Keratinocyte (primary cell): Measurements from ENCODE around the gene GAB1. TPM values are rescaled to one million over a fixed set of nuclear protein-coding genes. Genes with fewer than 3 reads are reported as not detected.

Experiments
- DNase-seq: peaks from one replicate; pipeline ENCODE4 v3.0.0-alpha.2; 2011; ENCODE audit warnings: low read depth, missing footprints, low spot score
- FAIRE-seq: peaks from 2 replicates; lab custom pipeline; 2011; peaks lifted over from hg19 to GRCh38; lab: Jason Lieb, UNC
- H2AFZ ChIP-seq: 2 replicates; pipeline ENCODE4 v1.6.0; 2012; ENCODE audit warnings: low read length, control low read depth, inconsistent platforms; ENCODE audit not compliant: control insufficient read depth
- H3K27ac ChIP-seq: 2 replicates; pipeline ENCODE4 v1.5.1; 2011; ENCODE audit warnings: low read length; ENCODE audit not compliant: control insufficient read depth, insufficient read depth
- H3K27me3 ChIP-seq: 3 replicates; pipeline ENCODE4 v1.6.0; 2011; ENCODE audit warnings: low read length; ENCODE audit not compliant: control insufficient read depth, insufficient read depth; ENCODE audit errors: extremely low read depth
- H3K36me3 ChIP-seq, 2 experiments: 2 replicates in 1 of 2; 3 replicates in 1 of 2; pipeline ENCODE4 v1.5.1; 2011; ENCODE audit warnings: low read length in 2 of 2, mild to moderate bottlenecking in 1 of 2; ENCODE audit not compliant: control insufficient read depth in 2 of 2, insufficient read depth in 2 of 2; ENCODE audit errors: extremely low read depth in 1 of 2
- H3K4me1 ChIP-seq: 3 replicates; pipeline ENCODE4 v1.5.1; 2011; ENCODE audit warnings: low read length; ENCODE audit not compliant: control insufficient read depth, insufficient read depth; ENCODE audit errors: extremely low read depth
- H3K4me2 ChIP-seq: 3 replicates; pipeline ENCODE4 v1.6.0; 2011; ENCODE audit warnings: low read depth, low read length; ENCODE audit not compliant: control insufficient read depth, insufficient read depth; ENCODE audit errors: extremely low read depth
- H3K4me3 ChIP-seq, 3 experiments: fragments of 200-600 bp in 1 of 3; sonication (generic) in 1 of 3; 2 replicates in 2 of 3; 3 replicates in 1 of 3; pipeline ENCODE4 v1.5.1; 2011 to 2016; ENCODE audit warnings: low read length in 3 of 3, mild to moderate bottlenecking in 3 of 3, control low read depth in 2 of 3, inconsistent platforms in 1 of 3, low read depth in 1 of 3, mixed read lengths in 1 of 3, mixed run types in 1 of 3, moderate library complexity in 1 of 3; ENCODE audit not compliant: control insufficient read depth in 2 of 3, insufficient read depth in 2 of 3; ENCODE audit errors: extremely low read depth in 1 of 3
- H3K79me2 ChIP-seq: 2 replicates; pipeline ENCODE4 v1.6.0; 2012; ENCODE audit warnings: low read length; ENCODE audit not compliant: control insufficient read depth, insufficient read depth
- H3K9ac ChIP-seq: 3 replicates; pipeline ENCODE4 v1.6.0; 2011; ENCODE audit warnings: low read length; ENCODE audit not compliant: control insufficient read depth, insufficient read depth; ENCODE audit errors: extremely low read depth
- H3K9me1 ChIP-seq: 3 replicates; pipeline ENCODE4 v1.6.0; 2011; ENCODE audit warnings: low read length; ENCODE audit not compliant: control insufficient read depth, insufficient read depth; ENCODE audit errors: extremely low read depth
- H3K9me3 ChIP-seq: 2 replicates; pipeline ENCODE4 v1.5.1; 2012; ENCODE audit warnings: low read depth, low read length; ENCODE audit not compliant: control insufficient read depth
- H4K20me1 ChIP-seq: 3 replicates; pipeline ENCODE4 v1.6.0; 2011; ENCODE audit warnings: low read length; ENCODE audit not compliant: control insufficient read depth, insufficient read depth; ENCODE audit errors: extremely low read depth
- CTCF ChIP-seq, 3 experiments: IDR thresholded peaks in 1 of 3; conservative IDR thresholded peaks in 1 of 3; optimal IDR thresholded peaks in 1 of 3; 2 replicates in 2 of 3; 3 replicates in 1 of 3; pipeline versions ENCODE3 to v1.5.1; 2011; ENCODE audit warnings: low read length in 3 of 3, mild to moderate bottlenecking in 3 of 3, moderate library complexity in 2 of 3, control low read depth in 1 of 3, inconsistent platforms in 1 of 3; ENCODE audit not compliant: insufficient read depth in 2 of 3; ENCODE audit errors: extremely low read depth in 1 of 3
- EZH2 ChIP-seq: IDR thresholded peaks from one replicate; pipeline ENCODE4 v1.6.1; 2012; ENCODE audit warnings: inconsistent platforms, mild to moderate bottlenecking, low read length, moderate library complexity
- dilution Hi-C: fragments of 300-500 bp; cut with MboI; formaldehyde crosslinking; loops from one replicate; pipeline ENCODE4 v1.7.0; 2020; ENCODE audit warnings: low sequenced_read_pairs; ENCODE audit not compliant: extremely low pct_ligation_motif_present
- polyA plus RNA-seq, 5 experiments: library from polyadenylated mRNA; depleted of rRNA in 3 of 5; stranded (reverse) in 3 of 5; stranded (forward) in 1 of 5; unstranded in 1 of 5; fragments of >200 nt; gene quantifications; 1 replicate in 1 of 5; 2 replicates in 3 of 5; 3 replicates in 1 of 5; pipeline versions ENCODE4 v1.2.1 to v1.2.3, GENCODE V29; 2011 to 2012; ENCODE audit warnings: missing spikeins in 2 of 5, low read depth in 1 of 5, low replicate concordance in 1 of 5

Gene GAB1
- polyA plus RNA-seq, 1 donor (not counting 4 experiments of a cell fraction or from before 2014, with no cell fraction given), result 11.0 TPM

DNA sequence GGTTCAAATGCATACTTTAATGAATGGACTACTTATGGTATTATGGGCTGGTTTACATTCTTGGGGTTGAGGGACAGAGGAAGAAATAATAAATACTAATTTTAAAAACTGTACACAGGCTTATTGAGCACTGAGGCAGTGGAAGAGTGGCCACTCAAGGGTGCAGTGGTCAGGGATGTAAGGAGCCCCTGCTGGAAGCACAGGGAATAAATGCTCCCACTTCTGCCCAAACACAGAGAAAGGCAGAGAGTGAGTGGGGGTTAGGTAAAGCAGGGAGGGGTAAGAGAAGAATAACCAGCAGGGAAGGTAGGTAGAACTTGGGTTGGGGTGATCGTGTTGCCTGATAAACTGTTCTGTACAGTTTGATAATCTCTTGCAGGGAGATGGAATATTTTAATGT, 60.0 kb downstream of the GAB1 start:
- Histone ChIP-seq H3K36me3 (peaks cover 0 to 2% of the 10 kb centered on the region in 2 experiments), H2AFZ (no peak overlapping the region), H3K27ac (no peak overlapping the region), H3K9ac (no peak overlapping the region), H3K9me3 (no peaks in the 10 kb centered on the region), H3K4me3 (no peak overlapping the region), H3K9me1 (no peaks in the 10 kb centered on the region), H3K4me1 (no peaks in the 10 kb centered on the region), H4K20me1 (no peaks in the 10 kb centered on the region), H3K27me3 (no peaks in the 10 kb centered on the region), H3K79me2 (peaks cover 2% of the 10 kb centered on the region), H3K4me2 (no peak overlapping the region)
- dilution Hi-C loops, result no loop called here
- no peak for FAIRE-seq
- TF ChIP-seq CTCF (optimal IDR thresholded peaks at IDR 0.05 in 1 of 3, IDR thresholded peaks at IDR 0.05 in 1 of 3, conservative IDR thresholded peaks at IDR 0.05 in 1 of 3; ENCODE audit: extremely low read depth in 1 of 3, insufficient read depth in 2 of 3, low read length in 3 of 3) (peak; percentile 4 to 27 (median 17)), EZH2 (no peak)
- DNase-seq, result no peak

GRCh38 chr4:143397335-143397734, 60.7 kb downstream of the GAB1 start:
- no peak for TF ChIP-seq EZH2
- TF ChIP-seq CTCF (optimal IDR thresholded peaks at IDR 0.05 in 1 of 3, IDR thresholded peaks at IDR 0.05 in 1 of 3, conservative IDR thresholded peaks at IDR 0.05 in 1 of 3; ENCODE audit: extremely low read depth in 1 of 3, insufficient read depth in 2 of 3, low read length in 3 of 3), result no peak
- no peaks in the 10 kb centered on the region for H3K9me3 ChIP-seq
- no peak overlapping the region for H3K4me3 ChIP-seq
- H3K36me3 ChIP-seq, result peaks cover 0 to 2% of the 10 kb centered on the region in 2 experiments
- H3K9ac ChIP-seq, result no peak overlapping the region
- no peak for DNase-seq
- H3K9me1 ChIP-seq, result no peaks in the 10 kb centered on the region
- dilution Hi-C loops, result no loop called here
- H3K27me3 ChIP-seq, result no peaks in the 10 kb centered on the region
- no peaks in the 10 kb centered on the region for H3K4me1 ChIP-seq
- no peak overlapping the region for H3K27ac ChIP-seq
- no peak overlapping the region for H3K4me2 ChIP-seq
- peaks cover 2% of the 10 kb centered on the region for H3K79me2 ChIP-seq
- no peak for FAIRE-seq
- no peaks in the 10 kb centered on the region for H4K20me1 ChIP-seq
- no peak overlapping the region for H2AFZ ChIP-seq
